Adrenal gland (tissue), 5 donors: Measurements from ENCODE around the gene RBAK.
"Not testable (repeated sequence)": the region's sequence is repeated elsewhere in the genome, so short reads cannot be mapped to it uniquely, and the experiment has no call there.

Experiments used
- POLR2A ChIP-seq, 2 donors: fragments of 450-650 bp; IDR thresholded peaks; one replicate each; pipeline ENCODE4 v1.6.1; 2017; ENCODE audit warnings: antibody characterized with exemption in 2 of 2, mild to moderate bottlenecking in 2 of 2, moderate library complexity in 1 of 2
- TF ChIP-seq, protein P1 (sequence below), 6 experiments: fragments of 450-650 bp in 4 of 6; fragments of 200-600 bp in 2 of 6; sonication (generic) in 1 of 6; IDR thresholded peaks; 1 replicate in 5 of 6; 2 replicates in 1 of 6; pipeline versions ENCODE4 v1.5.1 to v1.8.0; 2016 to 2021; ENCODE audit warnings: antibody characterized with exemption in 6 of 6, mild to moderate bottlenecking in 2 of 6, moderate library complexity in 1 of 6
- donor health status: DM: no; HTN: no; CAD: no.

DNA sequence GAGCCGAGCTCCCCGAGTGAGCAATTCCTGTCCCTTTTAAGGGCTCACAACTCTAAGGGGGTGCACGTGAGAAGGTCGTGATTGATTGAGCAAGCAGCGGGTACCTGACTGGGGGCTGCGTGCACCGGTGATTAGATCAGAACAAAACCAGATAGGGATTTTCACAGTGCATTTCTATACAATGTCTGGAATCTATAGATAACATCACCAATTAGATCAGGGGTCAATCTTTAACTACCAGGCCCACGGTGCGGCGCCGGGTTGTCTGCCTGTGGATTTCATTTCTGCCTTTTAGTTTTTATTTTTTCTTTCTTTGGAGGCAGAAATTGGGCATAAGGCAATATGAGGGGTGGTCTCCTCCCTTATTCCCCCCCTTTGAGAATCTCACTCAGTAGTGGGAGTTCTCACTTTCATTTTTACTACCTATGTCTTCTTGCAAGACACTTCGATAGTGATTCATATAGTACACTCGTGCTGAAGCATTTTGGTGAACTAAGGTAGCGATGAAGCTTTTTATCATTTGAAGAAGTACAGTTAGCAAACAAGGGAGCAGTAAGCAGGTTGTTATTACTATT, 24.6 kb upstream of the RBAK start:
- not testable (repeated sequence) for TF ChIP-seq POLR2A (IDR thresholded peaks at IDR 0.05)
- TF ChIP-seq, protein P1, sequence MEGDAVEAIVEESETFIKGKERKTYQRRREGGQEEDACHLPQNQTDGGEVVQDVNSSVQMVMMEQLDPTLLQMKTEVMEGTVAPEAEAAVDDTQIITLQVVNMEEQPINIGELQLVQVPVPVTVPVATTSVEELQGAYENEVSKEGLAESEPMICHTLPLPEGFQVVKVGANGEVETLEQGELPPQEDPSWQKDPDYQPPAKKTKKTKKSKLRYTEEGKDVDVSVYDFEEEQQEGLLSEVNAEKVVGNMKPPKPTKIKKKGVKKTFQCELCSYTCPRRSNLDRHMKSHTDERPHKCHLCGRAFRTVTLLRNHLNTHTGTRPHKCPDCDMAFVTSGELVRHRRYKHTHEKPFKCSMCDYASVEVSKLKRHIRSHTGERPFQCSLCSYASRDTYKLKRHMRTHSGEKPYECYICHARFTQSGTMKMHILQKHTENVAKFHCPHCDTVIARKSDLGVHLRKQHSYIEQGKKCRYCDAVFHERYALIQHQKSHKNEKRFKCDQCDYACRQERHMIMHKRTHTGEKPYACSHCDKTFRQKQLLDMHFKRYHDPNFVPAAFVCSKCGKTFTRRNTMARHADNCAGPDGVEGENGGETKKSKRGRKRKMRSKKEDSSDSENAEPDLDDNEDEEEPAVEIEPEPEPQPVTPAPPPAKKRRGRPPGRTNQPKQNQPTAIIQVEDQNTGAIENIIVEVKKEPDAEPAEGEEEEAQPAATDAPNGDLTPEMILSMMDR (IDR thresholded peaks at IDR 0.05) = not testable (repeated sequence)
